ENCODE results near the gene CIRBP. TPM values are rescaled to one million over a fixed set of nuclear protein-coding genes. Genes with fewer than 3 reads are reported as not detected.
"Not testable (repeated sequence)": the region's sequence is repeated elsewhere in the genome, so short reads cannot be mapped to it uniquely, and the experiment has no call there.

CIRBP gene
- total RNA-seq, 4 donors from 2014 or later = 389 to 640 (median 576) TPM

GRCh38 chr19:1318678-1319471, 49.7 kb downstream of the CIRBP start:
- Histone ChIP-seq H3K27me3 (peaks cover 0 to 98% of the 10 kb centered on the region in 2 donors), H3K36me3 (no peaks in the 10 kb centered on the region), H3K4me3 (no peak overlapping the region), H3K4me1 (peaks cover 0 to 23% (median 4%) of the 10 kb centered on the region in 4 donors), H3K9me3 (no peaks in the 10 kb centered on the region), H3K27ac (no peak overlapping the region)
- DNase-seq (ENCODE audit: low spot score in 2 of 2) = no peak
- 32 to 42% methylated on average over 41 to 43 of the region's 46 CpGs for WGBS, 2 donors
- TF ChIP-seq POLR2A (IDR thresholded peaks at IDR 0.05) = no peak
- no peak for TF ChIP-seq CTCF (IDR thresholded peaks at IDR 0.05)
- TF ChIP-seq EP300 (IDR thresholded peaks at IDR 0.05) = no peak

DNA sequence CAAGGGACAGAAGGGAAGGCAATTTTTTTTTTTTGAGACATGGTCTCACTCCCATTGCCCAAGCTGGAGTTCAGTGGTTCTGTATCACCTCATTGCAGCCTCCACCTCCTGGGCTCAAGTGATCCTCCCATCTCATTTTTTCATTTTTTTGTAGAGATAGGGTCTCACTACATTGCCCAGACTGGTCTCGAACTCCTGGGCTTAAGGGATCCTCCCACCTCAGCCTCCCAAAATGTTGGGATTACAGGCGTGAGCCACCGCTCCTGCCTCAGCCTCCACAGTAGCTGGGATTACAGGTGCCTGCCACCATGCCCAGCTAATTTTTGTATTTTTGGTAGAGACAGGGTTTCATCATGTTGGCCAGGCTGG, 51.1 kb downstream of the CIRBP start:
- 98% methylated on average over 3 of the region's 3 CpGs for whole genome bisulfite sequencing, 2 donors
- Histone ChIP-seq H3K4me1 (peaks cover 3 to 32% (median 12%) of the 10 kb centered on the region in 4 donors), H3K27me3 (peaks cover 0 to 98% of the 10 kb centered on the region in 2 donors)
- not testable (repeated sequence) for DNase-seq (ENCODE audit: low spot score in 2 of 2); H3K36me3 ChIP-seq; H3K9me3 ChIP-seq; H3K27ac ChIP-seq; H3K4me3 ChIP-seq

- Histone ChIP-seq H3K4me3 (no peak overlapping the region), H3K27me3 (peaks cover 0 to 90% of the 10 kb centered on the region in 2 donors), H3K9me3 (no peaks in the 10 kb centered on the region), H3K27ac (no peak overlapping the region), H3K4me1 (peaks cover 3 to 25% (median 10%) of the 10 kb centered on the region in 4 donors), H3K36me3 (no peaks in the 10 kb centered on the region)
- WGBS, 2 donors = 81 to 82% methylated on average over 9 of the region's 9 CpGs
- no peak for DNase-seq (ENCODE audit: low spot score in 2 of 2)
- TF ChIP-seq POLR2A (IDR thresholded peaks at IDR 0.05) (no peak), EP300 (IDR thresholded peaks at IDR 0.05) (no peak), CTCF (IDR thresholded peaks at IDR 0.05) (no peak)
These were observed 52.4 kb downstream of the CIRBP start for GRCh38 chr19:1321539-1321938.

DNA sequence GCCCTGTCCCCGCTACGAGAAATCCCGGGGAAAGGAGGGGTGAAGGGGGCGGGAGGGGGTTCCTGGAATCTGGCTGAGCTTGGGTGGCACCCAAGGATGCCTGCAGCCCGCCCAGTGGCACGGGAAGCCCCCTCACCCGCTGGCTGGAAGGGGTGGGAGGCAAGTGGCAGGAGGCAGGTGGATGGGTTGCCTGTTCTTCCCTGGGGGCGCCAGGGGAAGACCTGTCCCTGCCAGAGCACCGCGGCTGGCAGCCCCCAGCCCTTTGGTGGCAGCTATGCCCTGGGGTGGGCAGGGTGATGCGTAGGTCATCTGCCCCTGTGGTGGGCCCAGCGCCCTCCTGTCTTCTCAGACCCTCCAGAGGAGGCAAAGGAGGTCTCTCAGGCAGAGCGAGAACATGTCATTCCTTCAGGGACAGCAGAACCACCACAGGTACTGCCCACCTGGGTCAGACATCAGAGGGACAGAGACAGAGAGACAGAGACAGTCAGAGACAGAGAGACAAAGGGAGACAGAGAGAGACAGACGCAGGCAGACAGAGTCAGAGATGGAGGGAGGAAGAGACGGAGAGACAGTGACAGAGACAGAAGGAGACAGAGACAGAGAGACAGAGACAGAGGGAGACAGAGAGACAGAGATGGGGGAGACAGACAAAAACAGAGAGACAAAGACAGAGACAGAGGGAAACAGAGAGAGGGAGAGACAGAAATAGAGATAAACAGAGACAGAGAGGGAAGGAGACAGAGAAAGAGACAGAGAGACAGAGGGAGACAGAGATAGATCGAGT, 53.3 kb downstream of the CIRBP start:
- Histone ChIP-seq H3K4me1 (peaks cover 3 to 25% (median 10%) of the 10 kb centered on the region in 4 donors), H3K27me3 (peaks cover 0 to 81% of the 10 kb centered on the region in 2 donors), H3K4me3 (no peak overlapping the region), H3K9me3 (no peaks in the 10 kb centered on the region), H3K36me3 (no peaks in the 10 kb centered on the region), H3K27ac (no peak overlapping the region)
- 84 to 89% methylated on average over 12 to 13 of the region's 16 CpGs for WGBS, 2 donors
- no peak for DNase-seq (ENCODE audit: low spot score in 2 of 2)
- no peak for TF ChIP-seq EP300 (IDR thresholded peaks at IDR 0.05)
- no peak for TF ChIP-seq CTCF (IDR thresholded peaks at IDR 0.05)
- TF ChIP-seq POLR2A (IDR thresholded peaks at IDR 0.05) = no peak

DNA sequence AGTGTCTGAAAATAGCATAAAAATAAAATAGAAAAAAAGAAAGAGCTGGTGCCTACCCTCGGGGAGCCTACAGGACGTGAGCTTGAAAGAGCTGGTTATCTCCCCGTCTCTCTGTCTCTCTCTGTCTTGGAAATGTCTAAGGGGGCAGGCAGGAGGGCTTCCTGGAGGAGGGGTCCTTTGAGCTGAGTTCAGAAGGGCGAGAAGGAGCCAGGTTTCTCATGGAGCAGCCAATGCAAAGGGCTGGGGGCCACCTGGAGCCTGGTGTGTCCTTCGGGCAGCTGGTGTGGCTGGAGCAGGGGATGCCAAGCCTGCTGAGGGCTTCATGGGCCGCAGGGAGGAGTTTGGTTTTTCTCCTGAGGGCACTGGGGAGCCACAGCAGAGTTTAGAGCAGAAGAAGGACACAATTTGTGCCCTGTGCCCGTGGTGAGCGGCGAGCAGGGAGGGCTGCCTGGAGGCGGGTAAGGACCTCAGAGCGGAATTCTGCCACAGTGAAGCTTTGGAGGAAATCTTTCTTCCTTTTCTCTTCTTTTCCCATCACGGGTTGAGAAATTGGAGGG, 55.2 kb downstream of the CIRBP start:
- Histone ChIP-seq H3K4me1 (peaks cover 3 to 16% (median 10%) of the 10 kb centered on the region in 4 donors), H3K9me3 (no peaks in the 10 kb centered on the region), H3K27ac (peak overlapping the region in 1 of 4 donors; percentile 45), H3K36me3 (no peaks in the 10 kb centered on the region), H3K4me3 (peak overlapping the region in 2 of 4 donors; percentile 15 to 40), H3K27me3 (peaks cover 0 to 62% of the 10 kb centered on the region in 2 donors)
- 79 to 84% methylated on average over 12 of the region's 12 CpGs for WGBS, 2 donors
- no peak for DNase-seq (ENCODE audit: low spot score in 2 of 2)
- no peak for TF ChIP-seq CTCF (IDR thresholded peaks at IDR 0.05)
- no peak for TF ChIP-seq EP300 (IDR thresholded peaks at IDR 0.05)
- no peak for TF ChIP-seq POLR2A (IDR thresholded peaks at IDR 0.05)

Other genes starting within 250 kb of the CIRBP start
- gene TMEM259, start 248.2 kb upstream of the CIRBP start, total RNA-seq = 100 to 1,000 TPM; 229 to 459 (median 325) TPM
- gene RNU6-2, start 247.8 kb upstream of the CIRBP start, total RNA-seq = not detected
- gene CNN2, start 242.7 kb upstream of the CIRBP start, total RNA-seq = 100 to 1,000 TPM in 1 of 4 donors, 10 to 100 TPM in 3; 69.9 to 122 (median 79.4) TPM
- gene ABCA7, start 229.2 kb upstream of the CIRBP start, total RNA-seq = 10 to 100 TPM in 3 of 4 donors, 1 to 10 TPM in 1; 9.6 to 25.8 (median 13.7) TPM
- gene ARHGAP45, start 202.2 kb upstream of the CIRBP start, total RNA-seq = 10 to 100 TPM; 28.4 to 66.9 (median 38.6) TPM
- 100 to 1,000 TPM in 3 of 4 donors, 10 to 100 TPM in 1; 81.6 to 136 (median 121) TPM for gene POLR2E, start 174.0 kb upstream of the CIRBP start, total RNA-seq
- 100 to 1,000 TPM; 337 to 518 (median 493) TPM for gene GPX4, start 165.3 kb upstream of the CIRBP start, total RNA-seq
- gene SBNO2, start 95.1 kb upstream of the CIRBP start, total RNA-seq = 100 to 1,000 TPM in 1 of 4 donors, 10 to 100 TPM in 3; 26.6 to 105 (median 39.3) TPM
- 10 to 100 TPM; 52.5 to 91.2 (median 68.7) TPM for gene STK11, start 63.6 kb upstream of the CIRBP start, total RNA-seq
- gene CBARP, start 31.3 kb upstream of the CIRBP start, total RNA-seq = 1 to 10 TPM in 2 of 4 donors, under 1 TPM in 2; 0.22 to 3.9 (median 1.4) TPM
- 100 to 1,000 TPM in 3 of 4 donors, 10 to 100 TPM in 1; 67.5 to 140 (median 127) TPM for gene ATP5F1D, start 27.6 kb upstream of the CIRBP start, total RNA-seq
- gene MIDN, start 20.7 kb upstream of the CIRBP start, total RNA-seq = 10 to 100 TPM; 17.4 to 51.9 (median 39.4) TPM
- gene FAM174C, start 6.2 kb downstream of the CIRBP start, total RNA-seq = 10 to 100 TPM; 25.5 to 80.7 (median 52.0) TPM
- gene EFNA2, start 16.5 kb downstream of the CIRBP start, total RNA-seq = not detected
- 100 to 1,000 TPM; 146 to 162 (median 151) TPM for gene NDUFS7, start 114.6 kb downstream of the CIRBP start, total RNA-seq
- 100 to 1,000 TPM in 2 of 4 donors, 10 to 100 TPM in 2; 43.8 to 120 (median 94.4) TPM for gene GAMT, start 132.2 kb downstream of the CIRBP start, total RNA-seq
- gene DAZAP1, start 138.3 kb downstream of the CIRBP start, total RNA-seq = 10 to 100 TPM; 34.3 to 68.4 (median 61.0) TPM
- gene RPS15, start 169.1 kb downstream of the CIRBP start, total RNA-seq = 1,000 to 10,000 TPM; 4,239 to 4,988 (median 4,337) TPM
- 10 to 100 TPM in 1 of 4 donors, 1 to 10 TPM in 3; 1.7 to 10.2 (median 4.2) TPM for gene APC2, start 180.8 kb downstream of the CIRBP start, total RNA-seq
- 10 to 100 TPM; 22.4 to 47.4 (median 33.8) TPM for gene C19orf25, start 209.9 kb downstream of the CIRBP start, total RNA-seq
- gene PCSK4, start 221.0 kb downstream of the CIRBP start, total RNA-seq = 1 to 10 TPM; 1.3 to 4.9 (median 2.2) TPM
- gene REEP6, start 221.8 kb downstream of the CIRBP start, total RNA-seq = 1 to 10 TPM; 1.2 to 4.6 (median 2.9) TPM
- gene ADAMTSL5, start 243.7 kb downstream of the CIRBP start, total RNA-seq = 10 to 100 TPM; 17.4 to 54.8 (median 42.6) TPM